CD4-positive, alpha-beta T cell (primary cell): Measurements from ENCODE around the gene ZNF565. TPM values are rescaled to one million over a fixed set of nuclear protein-coding genes. Genes with fewer than 3 reads are reported as not detected.
A peak's percentile ranks its signal among the peaks of the same experiment; 100 is the strongest.
"Not testable (repeated sequence)": the region's sequence is repeated elsewhere in the genome, so short reads cannot be mapped to it uniquely, and the experiment has no call there.

ENCODE experiments used
- ATAC-seq: fragments of 200-7000 bp; cut with Tn5 transposase; one replicate; pipeline ENCODE4 v1.10.0; 2022; ENCODE audit warnings: mild to moderate bottlenecking; ENCODE audit not compliant: poor library complexity
- CTCF ChIA-PET: fragments of 350-600 bp; sonication (Branson Sonifier 250); formaldehyde crosslinking; loops from one replicate; lab custom pipeline; 2021; ENCODE audit warnings: antibody characterized with exemption, inconsistent platforms; lab: Charles Lee
- POLR2A ChIA-PET: fragments of 350-600 bp; sonication (Branson Sonifier 250); formaldehyde crosslinking; loops from one replicate; lab custom pipeline; 2021; ENCODE audit warnings: antibody characterized with exemption, inconsistent platforms; lab: Charles Lee
- DNase-seq, 14 experiments: peaks; one replicate each; pipeline ENCODE4 v3.0.0-alpha.2; 2013 to 2020; ENCODE audit warnings: mixed read lengths in 2 of 14
- H3K27ac ChIP-seq, 2 donors: one replicate each; pipeline versions ENCODE4 v1.5.1 to v1.7.0; 2013; ENCODE audit warnings: low read length in 2 of 2, low read depth in 1 of 2, mild to moderate bottlenecking in 1 of 2
- H3K27me3 ChIP-seq, 2 experiments: 1 replicate in 1 of 2; 2 replicates in 1 of 2; pipeline versions ENCODE4 v1.6.1 to v1.7.0; 2013; ENCODE audit warnings: low read length in 2 of 2, control low read depth in 1 of 2, mild to moderate bottlenecking in 1 of 2, moderate library complexity in 1 of 2; ENCODE audit not compliant: insufficient read depth in 2 of 2, control insufficient read depth in 1 of 2
- H3K36me3 ChIP-seq: one replicate; pipeline ENCODE4 v1.6.1; 2013; ENCODE audit warnings: low read length, control low read depth; ENCODE audit not compliant: insufficient read depth
- H3K4me1 ChIP-seq: one replicate; pipeline ENCODE4 v1.6.1; 2013; ENCODE audit warnings: low read length, control low read depth; ENCODE audit not compliant: insufficient read depth
- H3K4me3 ChIP-seq: one replicate; pipeline ENCODE4 v1.5.1; 2013; ENCODE audit warnings: mild to moderate bottlenecking, low read length, moderate library complexity
- H3K9me3 ChIP-seq, 2 experiments: 1 replicate in 1 of 2; 2 replicates in 1 of 2; pipeline versions ENCODE4 v1.6.1 to v1.7.0; 2013; ENCODE audit warnings: low read length in 2 of 2, mild to moderate bottlenecking in 2 of 2, control low read depth in 1 of 2, moderate library complexity in 1 of 2; ENCODE audit not compliant: control insufficient read depth in 1 of 2, insufficient read depth in 1 of 2
- H3K27ac Mint-ChIP-seq: one replicate; pipeline ENCODE4 v1.8.0; 2020; ENCODE audit warnings: mixed read lengths
- H3K27me3 Mint-ChIP-seq: one replicate; pipeline ENCODE4 v1.8.0; 2021; ENCODE audit warnings: mixed read lengths
- H3K36me3 Mint-ChIP-seq: one replicate; pipeline ENCODE4 v1.8.0; 2021; ENCODE audit warnings: low read depth, mixed read lengths
- H3K4me1 Mint-ChIP-seq: one replicate; pipeline ENCODE4 v1.8.0; 2021; ENCODE audit warnings: low read depth, mixed read lengths
- H3K4me3 Mint-ChIP-seq: one replicate; pipeline ENCODE4 v1.8.0; 2020; ENCODE audit warnings: mild to moderate bottlenecking, mixed read lengths
- H3K9me3 Mint-ChIP-seq: one replicate; pipeline ENCODE4 v1.8.0; 2020; ENCODE audit warnings: mixed read lengths
- intact Hi-C, 2 experiments: fragments of 100-400 bp; cut with DNase I in 1 of 2; cut with micrococcal nuclease in 1 of 2; formaldehyde crosslinking; loops; one replicate each; pipeline versions ENCODE4 v1.15.1 to v1.9.0; 2023 to 2025; cut with DNase I, micrococcal nuclease
- total RNA-seq, 174 experiments: library from RNA in 2 of 174; stranded (reverse) in 2 of 174; gene quantifications; one replicate each; pipeline ENCODE4 v1.2.3 and lab custom pipeline; 2021 to 2026
- TF ChIP-seq, protein P1 (sequence below): fragments of 200-600 bp; IDR thresholded peaks from one replicate; pipeline ENCODE4 v1.8.0; 2022; ENCODE audit warnings: antibody characterized with exemption, mild to moderate bottlenecking

Gene ZNF565
- total RNA-seq, 2 experiments from 2014 or later: 7.6 to 8.5 TPM

DNA sequence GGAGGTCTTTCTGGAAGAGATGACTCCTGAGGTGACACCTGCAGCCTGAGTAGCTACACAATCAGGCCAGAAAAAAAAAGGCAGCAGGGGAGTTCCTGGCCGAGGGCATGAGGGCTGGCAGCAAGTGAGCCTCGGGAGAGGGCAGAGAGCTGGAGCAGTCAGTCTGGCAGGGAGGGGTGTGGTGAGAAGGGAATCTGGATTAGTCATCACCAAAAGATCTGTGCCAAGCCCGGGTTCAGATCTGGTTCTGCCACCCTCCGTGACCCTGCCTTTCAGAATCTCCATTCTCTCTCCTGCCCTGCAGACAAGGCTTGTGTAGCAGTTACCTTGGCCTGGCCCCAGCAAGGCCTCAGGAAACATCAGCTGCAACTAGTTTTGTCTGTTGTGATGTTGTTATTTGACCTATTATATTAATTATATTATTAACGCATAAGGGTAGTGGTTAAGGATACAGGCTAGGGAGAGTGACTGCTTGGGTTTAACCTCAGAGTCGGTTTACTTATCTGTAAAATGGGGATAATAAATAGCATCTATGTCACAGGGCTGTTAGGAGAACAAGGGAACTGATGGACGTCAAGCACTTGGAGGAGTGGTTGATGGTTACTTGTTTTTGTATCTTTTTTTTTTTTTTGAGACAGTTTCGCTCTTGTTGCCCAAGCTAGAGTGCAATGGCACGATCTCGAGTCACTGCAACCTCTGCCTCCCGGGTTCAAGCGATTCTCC lies 77.3 kb downstream of the ZNF565 start:
- peak in 3 of 14 experiments; percentile 23 to 39 (median 25) for DNase-seq
- H3K27ac ChIP-seq: no peak overlapping the region
- no peaks in the 10 kb centered on the region for H3K9me3 Mint-ChIP-seq

DNA sequence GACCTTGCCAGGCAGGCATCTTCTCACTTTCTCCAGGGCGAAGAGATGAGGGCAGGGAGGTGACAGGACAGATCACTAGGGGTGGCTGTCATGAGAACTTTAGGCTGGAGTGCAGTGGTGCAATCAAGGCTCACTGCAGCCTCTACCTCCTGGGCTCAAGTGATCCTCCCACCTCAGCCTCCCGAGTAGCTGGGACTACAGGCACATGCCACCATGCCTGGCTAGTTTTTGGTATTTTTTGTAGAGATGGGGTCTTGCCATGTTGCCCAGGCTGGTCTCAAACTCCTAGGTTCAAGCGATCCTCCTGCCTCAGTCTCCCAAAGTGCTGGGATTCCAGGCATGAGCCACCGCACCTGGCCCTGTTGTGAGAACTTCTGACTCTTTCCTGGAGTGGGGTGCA lies 79.6 kb downstream of the ZNF565 start:
- H3K27ac ChIP-seq, CTCF ChIA-PET, H3K27ac Mint-ChIP-seq, H3K9me3 ChIP-seq, H3K36me3 ChIP-seq, DNase-seq, H3K4me3 Mint-ChIP-seq, POLR2A ChIA-PET, H3K27me3 ChIP-seq, H3K36me3 Mint-ChIP-seq, ATAC-seq, H3K9me3 Mint-ChIP-seq, H3K27me3 Mint-ChIP-seq, intact Hi-C loops, H3K4me3 ChIP-seq: not testable (repeated sequence)
- H3K4me1 Mint-ChIP-seq: peaks cover 14% of the 10 kb centered on the region
- peaks cover 32% of the 10 kb centered on the region for H3K4me1 ChIP-seq

More for the DNA sequence above, 77.3 kb downstream of the ZNF565 start:
- Histone ChIP-seq H3K4me1 (peaks cover 32% of the 10 kb centered on the region), H3K36me3 (peaks cover 3% of the 10 kb centered on the region), H3K9me3 (no peaks in the 10 kb centered on the region), H3K4me3 (no peak overlapping the region), H3K27me3 (no peaks in the 10 kb centered on the region)
- intact Hi-C loops: no loop called here
- TF ChIP-seq, protein P1, sequence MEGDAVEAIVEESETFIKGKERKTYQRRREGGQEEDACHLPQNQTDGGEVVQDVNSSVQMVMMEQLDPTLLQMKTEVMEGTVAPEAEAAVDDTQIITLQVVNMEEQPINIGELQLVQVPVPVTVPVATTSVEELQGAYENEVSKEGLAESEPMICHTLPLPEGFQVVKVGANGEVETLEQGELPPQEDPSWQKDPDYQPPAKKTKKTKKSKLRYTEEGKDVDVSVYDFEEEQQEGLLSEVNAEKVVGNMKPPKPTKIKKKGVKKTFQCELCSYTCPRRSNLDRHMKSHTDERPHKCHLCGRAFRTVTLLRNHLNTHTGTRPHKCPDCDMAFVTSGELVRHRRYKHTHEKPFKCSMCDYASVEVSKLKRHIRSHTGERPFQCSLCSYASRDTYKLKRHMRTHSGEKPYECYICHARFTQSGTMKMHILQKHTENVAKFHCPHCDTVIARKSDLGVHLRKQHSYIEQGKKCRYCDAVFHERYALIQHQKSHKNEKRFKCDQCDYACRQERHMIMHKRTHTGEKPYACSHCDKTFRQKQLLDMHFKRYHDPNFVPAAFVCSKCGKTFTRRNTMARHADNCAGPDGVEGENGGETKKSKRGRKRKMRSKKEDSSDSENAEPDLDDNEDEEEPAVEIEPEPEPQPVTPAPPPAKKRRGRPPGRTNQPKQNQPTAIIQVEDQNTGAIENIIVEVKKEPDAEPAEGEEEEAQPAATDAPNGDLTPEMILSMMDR: no peak
- no peak for ATAC-seq
- Mint-ChIP-seq H3K4me3 (peak overlapping the region; percentile 72), H3K36me3 (peaks cover 25% of the 10 kb centered on the region), H3K4me1 (peaks cover 22% of the 10 kb centered on the region), H3K27me3 (no peaks in the 10 kb centered on the region), H3K27ac (peak overlapping the region; percentile 58)
- POLR2A ChIA-PET: interaction anchor here (2.6 kb wide), 1 partner anchor 9 kb away, joined by 14 read pairs; no protein-coding TSS in a partner anchor
- CTCF ChIA-PET: interaction anchor here (1.4 kb wide), 1 partner anchor 9 kb away, joined by 3 read pairs; no protein-coding TSS in a partner anchor

Other genes with a start within 250 kb of the ZNF565 start
- gene SDHAF1, start 219.5 kb downstream of the ZNF565 start, total RNA-seq: 1 to 10 TPM; 4.3 to 5.4 TPM
- gene SYNE4, start 205.9 kb downstream of the ZNF565 start, total RNA-seq: 1 to 10 TPM; 1.6 TPM
- gene ALKBH6, start 200.5 kb downstream of the ZNF565 start, total RNA-seq: 10 to 100 TPM; 38.1 to 41.8 TPM
- under 1 TPM; 0.47 to 0.85 TPM for gene CLIP3, start 181.8 kb downstream of the ZNF565 start, total RNA-seq
- gene THAP8, start 160.4 kb downstream of the ZNF565 start, total RNA-seq: under 1 TPM; 0.38 to 0.53 TPM
- 1 to 10 TPM; 2.0 to 2.6 TPM for gene WDR62, start 159.8 kb downstream of the ZNF565 start, total RNA-seq
- not detected for gene OVOL3, start 103.5 kb downstream of the ZNF565 start, total RNA-seq
- 10 to 100 TPM; 29.2 to 31.1 TPM for gene POLR2I, start 99.8 kb downstream of the ZNF565 start, total RNA-seq
- gene TBCB, start 99.2 kb downstream of the ZNF565 start, total RNA-seq: 10 to 100 TPM; 67.5 to 68.0 TPM
- gene CAPNS1, start 74.6 kb downstream of the ZNF565 start, total RNA-seq: 100 to 1,000 TPM; 167 to 177 TPM
- gene COX7A1, start 62.2 kb downstream of the ZNF565 start, total RNA-seq: not detected
- 10 to 100 TPM; 13.6 to 13.7 TPM for gene ZNF146, start 441 bp upstream of the ZNF565 start, total RNA-seq
- gene ZFP14, start 164.5 kb upstream of the ZNF565 start, total RNA-seq: 1 to 10 TPM; 3.7 to 4.4 TPM
- 1 to 10 TPM; 3.4 to 3.8 TPM for gene ZFP82, start 204.0 kb upstream of the ZNF565 start, total RNA-seq